Right atrium auricular region (tissue), 2 donors: ENCODE data around the gene ZNF521. TPM values are rescaled to one million over a fixed set of nuclear protein-coding genes. Genes with fewer than 3 reads are reported as not detected.
A peak's percentile ranks its signal among the peaks of the same experiment; 100 is the strongest.

Source experiments
- DNase-seq: peaks from one replicate; pipeline ENCODE4 v3.0.0-alpha.2; 2019; ENCODE audit warnings: low spot score
- H3K27ac ChIP-seq, 2 donors: fragments of 200-600 bp; sonication (generic); 1 replicate in 1 of 2; 2 replicates in 1 of 2; pipeline ENCODE4 v1.5.1; 2016 to 2019
- H3K27me3 ChIP-seq, 2 donors: fragments of 200-600 bp; sonication (generic); one replicate each; pipeline versions ENCODE4 v1.5.1 to v1.6.0; 2017 to 2019
- H3K36me3 ChIP-seq: fragments of 200-600 bp; sonication (generic); one replicate; pipeline ENCODE4 v1.5.1; 2016
- H3K4me1 ChIP-seq, 2 donors: fragments of 200-600 bp; sonication (generic); one replicate each; pipeline versions ENCODE4 v1.5.1 to v1.6.0; 2017 to 2019
- H3K4me3 ChIP-seq, 2 donors: fragments of 200-600 bp; sonication (generic); 1 replicate in 1 of 2; 2 replicates in 1 of 2; pipeline ENCODE4 v1.5.1; 2017 to 2019; ENCODE audit warnings: mild to moderate bottlenecking in 1 of 2, moderate library complexity in 1 of 2
- H3K9me3 ChIP-seq, 2 donors: fragments of 200-600 bp; sonication (generic); one replicate each; pipeline ENCODE4 v1.5.1; 2019
- total RNA-seq, 2 donors: library from RNA; depleted of rRNA; stranded (reverse); fragments of >200 nt; gene quantifications; one replicate each; pipeline ENCODE4 v1.1.0, GENCODE V29; 2016
- TF ChIP-seq, protein P1 (sequence below), 2 donors: fragments of 200-600 bp; sonication (generic); IDR thresholded peaks; one replicate each; pipeline ENCODE4 v1.5.1; 2019; ENCODE audit warnings: antibody characterized with exemption in 2 of 2

ZNF521 gene
- total RNA-seq, 2 donors from 2014 or later = 36.1 to 37.5 TPM

DNA sequence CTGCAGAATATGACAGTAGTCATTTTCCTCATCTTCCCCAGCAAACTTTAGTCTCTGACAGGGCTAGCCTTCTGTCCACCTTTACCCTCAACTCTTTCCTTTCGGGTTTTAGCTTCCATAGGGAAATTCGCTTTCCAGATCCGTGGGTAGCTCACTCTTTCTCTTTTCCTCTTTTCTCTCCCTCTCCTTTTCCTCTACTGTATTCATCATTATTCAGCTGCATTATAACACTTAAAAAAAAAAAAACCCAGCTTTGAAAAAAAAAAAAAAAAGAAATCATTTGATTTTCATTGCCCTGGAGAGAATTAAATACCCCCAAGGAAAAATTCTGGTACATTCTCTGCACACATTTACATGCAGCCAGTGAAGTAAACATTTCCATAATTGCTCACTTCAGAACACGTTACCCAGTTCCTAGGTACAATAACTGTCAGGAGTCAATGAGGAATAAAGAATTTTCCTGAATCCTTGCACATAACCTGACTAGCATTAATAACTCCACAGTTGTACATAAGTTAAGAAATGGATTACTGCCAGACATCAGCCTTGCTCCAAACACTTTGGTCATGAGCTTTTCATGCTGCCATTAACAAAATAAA lies 63.5 kb downstream of the ZNF521 start:
- Histone ChIP-seq H3K4me1 (peaks cover 0 to 53% of the 10 kb centered on the region in 2 donors), H3K27me3 (no peaks in the 10 kb centered on the region), H3K27ac (peak overlapping the region in 1 of 2 donors; percentile 20), H3K4me3 (no peak overlapping the region), H3K36me3 (no peaks in the 10 kb centered on the region), H3K9me3 (no peaks in the 10 kb centered on the region)
- TF ChIP-seq, protein P1, sequence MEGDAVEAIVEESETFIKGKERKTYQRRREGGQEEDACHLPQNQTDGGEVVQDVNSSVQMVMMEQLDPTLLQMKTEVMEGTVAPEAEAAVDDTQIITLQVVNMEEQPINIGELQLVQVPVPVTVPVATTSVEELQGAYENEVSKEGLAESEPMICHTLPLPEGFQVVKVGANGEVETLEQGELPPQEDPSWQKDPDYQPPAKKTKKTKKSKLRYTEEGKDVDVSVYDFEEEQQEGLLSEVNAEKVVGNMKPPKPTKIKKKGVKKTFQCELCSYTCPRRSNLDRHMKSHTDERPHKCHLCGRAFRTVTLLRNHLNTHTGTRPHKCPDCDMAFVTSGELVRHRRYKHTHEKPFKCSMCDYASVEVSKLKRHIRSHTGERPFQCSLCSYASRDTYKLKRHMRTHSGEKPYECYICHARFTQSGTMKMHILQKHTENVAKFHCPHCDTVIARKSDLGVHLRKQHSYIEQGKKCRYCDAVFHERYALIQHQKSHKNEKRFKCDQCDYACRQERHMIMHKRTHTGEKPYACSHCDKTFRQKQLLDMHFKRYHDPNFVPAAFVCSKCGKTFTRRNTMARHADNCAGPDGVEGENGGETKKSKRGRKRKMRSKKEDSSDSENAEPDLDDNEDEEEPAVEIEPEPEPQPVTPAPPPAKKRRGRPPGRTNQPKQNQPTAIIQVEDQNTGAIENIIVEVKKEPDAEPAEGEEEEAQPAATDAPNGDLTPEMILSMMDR (IDR thresholded peaks at IDR 0.05) = no peak
- DNase-seq = no peak

DNA sequence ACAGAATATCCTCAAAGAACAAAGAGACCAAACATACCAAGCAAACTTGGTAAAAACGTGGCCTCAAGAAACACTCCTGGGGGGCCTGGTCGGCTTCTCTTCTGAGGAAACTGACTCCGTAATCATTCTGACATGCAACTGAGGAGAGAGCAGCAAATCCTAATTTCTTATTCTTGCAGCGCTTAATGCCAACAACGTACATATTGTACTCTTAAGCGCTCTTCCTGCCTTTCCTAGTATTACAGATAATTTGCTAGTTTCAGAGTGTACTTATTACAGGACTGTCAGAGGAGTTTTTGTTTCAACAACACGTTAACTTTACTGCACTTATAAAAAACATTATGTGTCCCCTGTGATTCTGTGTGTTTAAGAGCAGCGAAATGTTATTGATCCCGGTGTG lies 64.9 kb downstream of the ZNF521 start:
- H3K4me3 ChIP-seq = no peak overlapping the region
- no peaks in the 10 kb centered on the region for H3K27me3 ChIP-seq
- no peaks in the 10 kb centered on the region for H3K36me3 ChIP-seq
- TF ChIP-seq, protein P1 (IDR thresholded peaks at IDR 0.05) = no peak
- peak overlapping the region in 1 of 2 donors; percentile 77 for H3K27ac ChIP-seq
- H3K9me3 ChIP-seq = no peaks in the 10 kb centered on the region
- DNase-seq = no peak
- peaks cover 0 to 66% of the 10 kb centered on the region in 2 donors for H3K4me1 ChIP-seq

DNA sequence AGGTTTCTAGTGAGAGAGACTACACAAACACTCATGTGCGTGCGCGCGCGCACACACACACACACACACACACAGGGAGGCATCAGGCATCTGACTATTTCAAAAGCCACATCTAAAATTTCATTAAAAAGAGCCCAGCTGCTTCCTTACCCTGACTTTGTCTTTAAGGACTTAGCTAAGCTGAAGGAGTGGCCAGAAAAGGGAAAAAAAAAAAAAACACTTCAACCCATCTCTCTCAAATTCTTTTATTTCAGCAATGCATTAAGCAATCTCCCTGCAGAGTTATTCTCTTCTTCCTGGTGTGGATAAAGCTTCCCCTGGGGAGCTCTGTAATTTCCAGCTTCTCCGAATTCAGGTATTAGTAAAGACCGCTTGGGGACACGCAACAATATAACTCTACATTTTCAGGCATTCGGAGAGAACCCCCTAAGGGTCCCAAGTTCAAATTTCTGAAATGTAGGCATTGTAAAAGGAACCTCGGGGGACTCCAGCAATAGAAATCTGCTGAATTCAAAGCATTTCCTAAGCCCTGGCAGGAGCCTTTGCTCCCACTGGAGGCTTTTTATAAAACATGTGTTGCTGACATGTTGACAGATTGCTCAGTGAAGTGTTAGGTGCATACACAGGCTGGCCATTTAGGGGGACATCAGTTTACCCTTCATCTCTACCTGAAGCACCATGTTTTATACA lies 67.0 kb downstream of the ZNF521 start:
- H3K36me3 ChIP-seq = no peaks in the 10 kb centered on the region
- peak overlapping the region; percentile 49 to 77 for H3K27ac ChIP-seq
- H3K4me3 ChIP-seq = peak overlapping the region; percentile 9 to 21
- no peaks in the 10 kb centered on the region for H3K9me3 ChIP-seq
- TF ChIP-seq, protein P1 (IDR thresholded peaks at IDR 0.05) = no peak
- no peak for DNase-seq
- no peaks in the 10 kb centered on the region for H3K27me3 ChIP-seq
- H3K4me1 ChIP-seq = peaks cover 0 to 81% of the 10 kb centered on the region in 2 donors

DNA sequence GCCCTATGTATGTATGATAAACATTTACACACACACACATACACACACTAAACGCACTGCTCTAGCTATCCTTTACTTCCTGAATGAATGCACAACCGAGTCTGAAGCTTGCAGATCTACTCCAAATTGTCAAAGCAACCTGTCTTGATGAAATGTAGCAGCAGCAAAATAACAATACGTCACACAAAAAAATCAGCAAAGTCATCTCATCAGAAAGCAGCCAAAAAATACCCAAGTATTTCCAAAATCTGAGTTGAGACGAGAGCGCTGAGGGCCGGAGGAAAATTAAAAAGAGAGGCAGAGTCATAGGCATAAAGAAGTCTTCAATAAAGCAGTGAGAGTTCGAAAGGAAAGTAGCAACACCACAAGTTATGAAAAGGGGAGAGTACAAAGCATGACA lies 67.7 kb downstream of the ZNF521 start:
- Histone ChIP-seq H3K27me3 (no peaks in the 10 kb centered on the region), H3K27ac (peak overlapping the region; percentile 49 to 77), H3K4me3 (peak overlapping the region in 1 of 2 donors; percentile 21), H3K9me3 (no peaks in the 10 kb centered on the region), H3K4me1 (peaks cover 0 to 81% of the 10 kb centered on the region in 2 donors), H3K36me3 (no peaks in the 10 kb centered on the region)
- no peak for DNase-seq
- TF ChIP-seq, protein P1 (IDR thresholded peaks at IDR 0.05) = no peak

DNA sequence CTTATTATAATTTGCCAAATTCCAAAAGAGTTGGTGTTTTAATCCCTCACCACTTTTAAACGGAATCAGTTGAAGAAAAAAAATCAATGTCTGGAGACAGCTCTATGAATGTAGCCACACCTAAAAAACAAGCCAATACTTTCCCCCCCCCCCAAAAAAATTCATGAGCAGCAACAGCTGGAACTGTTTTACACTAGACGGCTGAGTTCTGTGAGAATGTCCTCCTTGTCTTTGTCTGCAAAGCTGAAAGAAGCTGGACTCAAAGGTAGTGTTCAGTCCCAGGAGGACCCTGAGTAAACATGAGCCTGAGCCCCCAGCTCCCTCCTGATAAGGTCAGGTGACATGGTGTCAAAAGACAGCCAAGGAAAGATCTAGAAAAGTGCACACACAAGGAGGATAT lies 68.2 kb downstream of the ZNF521 start:
- Histone ChIP-seq H3K4me1 (peaks cover 0 to 83% of the 10 kb centered on the region in 2 donors), H3K9me3 (no peaks in the 10 kb centered on the region), H3K27me3 (no peaks in the 10 kb centered on the region), H3K36me3 (no peaks in the 10 kb centered on the region), H3K4me3 (no peak overlapping the region), H3K27ac (peak overlapping the region; percentile 49 to 77)
- TF ChIP-seq, protein P1 (IDR thresholded peaks at IDR 0.05) = no peak
- no peak for DNase-seq
